Activated naive CD4-positive, alpha-beta T cell treated with anti-CD3 and anti-CD28 coated beads for 36 hours (primary cell): ENCODE data around the gene ITGBL1. TPM values are rescaled to one million over a fixed set of nuclear protein-coding genes. Genes with fewer than 3 reads are reported as not detected.
A peak's percentile ranks its signal among the peaks of the same experiment; 100 is the strongest.

ENCODE experiments used
- CTCF ChIA-PET: fragments of 350-600 bp; sonication (Branson Sonifier 250); formaldehyde crosslinking; loops from one replicate; lab custom pipeline; 2021; ENCODE audit warnings: antibody characterized with exemption; lab: Charles Lee
- DNase-seq: peaks from one replicate; pipeline ENCODE4 v3.0.0-alpha.2; 2020
- H3K27ac Mint-ChIP-seq: one replicate; pipeline ENCODE4 v1.8.0; 2021; ENCODE audit warnings: mild to moderate bottlenecking, mixed read lengths
- H3K27me3 Mint-ChIP-seq: one replicate; pipeline ENCODE4 v1.8.0; 2021; ENCODE audit warnings: low read depth, mixed read lengths
- H3K36me3 Mint-ChIP-seq: one replicate; pipeline ENCODE4 v1.8.0; 2021; ENCODE audit warnings: low read depth, mixed read lengths
- H3K4me1 Mint-ChIP-seq: one replicate; pipeline ENCODE4 v1.8.0; 2021; ENCODE audit warnings: low read depth, mixed read lengths
- H3K4me3 Mint-ChIP-seq: one replicate; pipeline ENCODE4 v1.8.0; 2021; ENCODE audit warnings: mild to moderate bottlenecking, moderate library complexity, mixed read lengths
- H3K9me3 Mint-ChIP-seq: one replicate; pipeline ENCODE4 v1.8.0; 2021; ENCODE audit warnings: mixed read lengths
- intact Hi-C: fragments of 100-400 bp; cut with micrococcal nuclease; formaldehyde crosslinking; loops from one replicate; pipeline ENCODE4 v1.15.1; 2023
- total RNA-seq, 2 experiments: library from RNA; stranded (reverse); gene quantifications; one replicate each; pipeline ENCODE4 v1.2.3, GENCODE V29; 2021

The ITGBL1 gene
- total RNA-seq, 2 experiments from 2014 or later: not detected

- CTCF ChIA-PET: no interaction called here
- no peaks in the 10 kb centered on the region for H3K36me3 Mint-ChIP-seq
- DNase-seq: peak; percentile 58
- H3K4me1 Mint-ChIP-seq: peaks cover 43% of the 10 kb centered on the region
- intact Hi-C loops: loop anchor here (2.0 to 10.0 kb wide), 13 partner anchors 80 to 1970 kb away; partner anchors contain the start of genes BIVM, ERCC5, POGLUT2 and TEX30
- H3K4me3 Mint-ChIP-seq: peak overlapping the region; percentile 3
- no peaks in the 10 kb centered on the region for H3K9me3 Mint-ChIP-seq
- H3K27ac Mint-ChIP-seq: no peak overlapping the region
- H3K27me3 Mint-ChIP-seq: peaks cover 14% of the 10 kb centered on the region
Measured at GRCh38 chr13:101626925-101627555, 174.6 kb downstream of the ITGBL1 start.

GRCh38 chr13:101627556-101627943 lies 175.1 kb downstream of the ITGBL1 start:
- H3K27me3 Mint-ChIP-seq: peaks cover 14% of the 10 kb centered on the region
- DNase-seq: no peak
- H3K36me3 Mint-ChIP-seq: no peaks in the 10 kb centered on the region
- H3K27ac Mint-ChIP-seq: peak overlapping the region; percentile 59
- intact Hi-C loops: loop anchor here (2.0 to 10.0 kb wide), 13 partner anchors 80 to 1970 kb away; partner anchors contain the start of genes BIVM, ERCC5, POGLUT2 and TEX30
- CTCF ChIA-PET: no interaction called here
- H3K4me1 Mint-ChIP-seq: peaks cover 43% of the 10 kb centered on the region
- peak overlapping the region; percentile 3 for H3K4me3 Mint-ChIP-seq
- H3K9me3 Mint-ChIP-seq: no peaks in the 10 kb centered on the region

- Mint-ChIP-seq H3K36me3 (no peaks in the 10 kb centered on the region), H3K27me3 (peaks cover 24% of the 10 kb centered on the region), H3K27ac (no peak overlapping the region), H3K4me3 (no peak overlapping the region), H3K9me3 (no peaks in the 10 kb centered on the region), H3K4me1 (peaks cover 37% of the 10 kb centered on the region)
- CTCF ChIA-PET: no interaction called here
- DNase-seq: no peak
- intact Hi-C loops: loop anchor here (5.0 to 10.0 kb wide), 10 partner anchors 78 to 1972 kb away; partner anchors contain the start of genes BIVM, ERCC5, POGLUT2 and TEX30
Measured at GRCh38 chr13:101628900-101629299, 176.4 kb downstream of the ITGBL1 start.

- intact Hi-C loops: no loop called here
- Mint-ChIP-seq H3K4me3 (no peak overlapping the region), H3K27ac (no peak overlapping the region), H3K27me3 (peaks cover 25% of the 10 kb centered on the region), H3K9me3 (no peaks in the 10 kb centered on the region), H3K4me1 (peaks cover 13% of the 10 kb centered on the region), H3K36me3 (no peaks in the 10 kb centered on the region)
- CTCF ChIA-PET: interaction anchor here (0.6 kb wide), 1 partner anchor 22 kb away, joined by 3 read pairs; no protein-coding TSS in a partner anchor
- DNase-seq: no peak
Measured at GRCh38 chr13:101631395-101631794, 178.9 kb downstream of the ITGBL1 start.

- Mint-ChIP-seq H3K4me3 (no peak overlapping the region), H3K27me3 (peaks cover 24% of the 10 kb centered on the region), H3K9me3 (no peaks in the 10 kb centered on the region), H3K4me1 (no peaks in the 10 kb centered on the region), H3K36me3 (no peaks in the 10 kb centered on the region), H3K27ac (no peak overlapping the region)
- DNase-seq: no peak
- CTCF ChIA-PET: no interaction called here
- intact Hi-C loops: no loop called here
Measured at GRCh38 chr13:101634142-101634541, 181.7 kb downstream of the ITGBL1 start.

- CTCF ChIA-PET: interaction anchor here (0.6 kb wide), 1 partner anchor 1487 kb away, joined by 3 read pairs; no protein-coding TSS in a partner anchor
- no peak overlapping the region for H3K4me3 Mint-ChIP-seq
- DNase-seq: no peak
- intact Hi-C loops: no loop called here
- peaks cover 1% of the 10 kb centered on the region for H3K36me3 Mint-ChIP-seq
- H3K27me3 Mint-ChIP-seq: peaks cover 6% of the 10 kb centered on the region
- no peaks in the 10 kb centered on the region for H3K9me3 Mint-ChIP-seq
- H3K27ac Mint-ChIP-seq: no peak overlapping the region
- H3K4me1 Mint-ChIP-seq: no peaks in the 10 kb centered on the region
Measured at GRCh38 chr13:101639711-101640110, 187.2 kb downstream of the ITGBL1 start.

GRCh38 chr13:101640788-101641400 lies 188.4 kb downstream of the ITGBL1 start:
- no peaks in the 10 kb centered on the region for H3K4me1 Mint-ChIP-seq
- H3K9me3 Mint-ChIP-seq: no peaks in the 10 kb centered on the region
- H3K27me3 Mint-ChIP-seq: peaks cover 6% of the 10 kb centered on the region
- CTCF ChIA-PET: no interaction called here
- peaks cover 1% of the 10 kb centered on the region for H3K36me3 Mint-ChIP-seq
- intact Hi-C loops: no loop called here
- H3K27ac Mint-ChIP-seq: no peak overlapping the region
- DNase-seq: no peak
- no peak overlapping the region for H3K4me3 Mint-ChIP-seq

GRCh38 chr13:101645871-101646270 lies 193.4 kb downstream of the ITGBL1 start:
- no peaks in the 10 kb centered on the region for H3K9me3 Mint-ChIP-seq
- intact Hi-C loops: no loop called here
- H3K27ac Mint-ChIP-seq: no peak overlapping the region
- no peak for DNase-seq
- no peaks in the 10 kb centered on the region for H3K4me1 Mint-ChIP-seq
- H3K27me3 Mint-ChIP-seq: peaks cover 9% of the 10 kb centered on the region
- H3K4me3 Mint-ChIP-seq: no peak overlapping the region
- CTCF ChIA-PET: no interaction called here
- H3K36me3 Mint-ChIP-seq: peaks cover 1% of the 10 kb centered on the region

- H3K9me3 Mint-ChIP-seq: no peaks in the 10 kb centered on the region
- no peaks in the 10 kb centered on the region for H3K4me1 Mint-ChIP-seq
- H3K36me3 Mint-ChIP-seq: no peaks in the 10 kb centered on the region
- DNase-seq: no peak
- no peak overlapping the region for H3K4me3 Mint-ChIP-seq
- no peak overlapping the region for H3K27ac Mint-ChIP-seq
- intact Hi-C loops: no loop called here
- CTCF ChIA-PET: no interaction called here
- H3K27me3 Mint-ChIP-seq: peaks cover 9% of the 10 kb centered on the region
Measured at GRCh38 chr13:101647760-101648159, 195.3 kb downstream of the ITGBL1 start.

- no peaks in the 10 kb centered on the region for H3K9me3 Mint-ChIP-seq
- intact Hi-C loops: no loop called here
- peaks cover 9% of the 10 kb centered on the region for H3K27me3 Mint-ChIP-seq
- H3K4me1 Mint-ChIP-seq: no peaks in the 10 kb centered on the region
- H3K4me3 Mint-ChIP-seq: no peak overlapping the region
- H3K27ac Mint-ChIP-seq: no peak overlapping the region
- no peaks in the 10 kb centered on the region for H3K36me3 Mint-ChIP-seq
- no peak for DNase-seq
- CTCF ChIA-PET: no interaction called here
Measured at GRCh38 chr13:101648766-101649487, 196.5 kb downstream of the ITGBL1 start.

GRCh38 chr13:101649488-101650126 lies 197.1 kb downstream of the ITGBL1 start:
- CTCF ChIA-PET: no interaction called here
- H3K4me3 Mint-ChIP-seq: no peak overlapping the region

GRCh38 chr13:101654883-101655282 lies 202.4 kb downstream of the ITGBL1 start:
- H3K27ac Mint-ChIP-seq: no peak overlapping the region
- H3K4me3 Mint-ChIP-seq: no peak overlapping the region
- CTCF ChIA-PET: no interaction called here
- DNase-seq: no peak
- H3K9me3 Mint-ChIP-seq: no peaks in the 10 kb centered on the region
- intact Hi-C loops: no loop called here
- no peaks in the 10 kb centered on the region for H3K4me1 Mint-ChIP-seq
- H3K36me3 Mint-ChIP-seq: no peaks in the 10 kb centered on the region
- H3K27me3 Mint-ChIP-seq: peaks cover 8% of the 10 kb centered on the region

More at GRCh38 chr13:101649488-101650126, 197.1 kb downstream of the ITGBL1 start:
- intact Hi-C loops: no loop called here
- no peaks in the 10 kb centered on the region for H3K9me3 Mint-ChIP-seq
- peaks cover 8% of the 10 kb centered on the region for H3K27me3 Mint-ChIP-seq
- no peaks in the 10 kb centered on the region for H3K4me1 Mint-ChIP-seq
- no peak overlapping the region for H3K27ac Mint-ChIP-seq
- DNase-seq: no peak
- H3K36me3 Mint-ChIP-seq: no peaks in the 10 kb centered on the region
